Mammary epithelial cell (primary cell): Measurements from ENCODE around the gene RHOD.

ENCODE experiments used
- EZH2 ChIP-seq: IDR thresholded peaks from 2 replicates; pipeline ENCODE4 v1.6.1; 2012; ENCODE audit warnings: low read length, inconsistent platforms, borderline replicate concordance
- TF ChIP-seq, protein P1 (sequence below), 2 donors: IDR thresholded peaks in 1 of 2; conservative IDR thresholded peaks in 1 of 2; 2 replicates each; pipeline ENCODE4 v1.5.1; 2011 to 2012; ENCODE audit warnings: inconsistent platforms in 2 of 2, low read length in 2 of 2, mild to moderate bottlenecking in 2 of 2, control low read depth in 1 of 2, low read depth in 1 of 2; ENCODE audit not compliant: insufficient read depth in 1 of 2; ENCODE audit errors: extremely low read depth in 1 of 2

DNA sequence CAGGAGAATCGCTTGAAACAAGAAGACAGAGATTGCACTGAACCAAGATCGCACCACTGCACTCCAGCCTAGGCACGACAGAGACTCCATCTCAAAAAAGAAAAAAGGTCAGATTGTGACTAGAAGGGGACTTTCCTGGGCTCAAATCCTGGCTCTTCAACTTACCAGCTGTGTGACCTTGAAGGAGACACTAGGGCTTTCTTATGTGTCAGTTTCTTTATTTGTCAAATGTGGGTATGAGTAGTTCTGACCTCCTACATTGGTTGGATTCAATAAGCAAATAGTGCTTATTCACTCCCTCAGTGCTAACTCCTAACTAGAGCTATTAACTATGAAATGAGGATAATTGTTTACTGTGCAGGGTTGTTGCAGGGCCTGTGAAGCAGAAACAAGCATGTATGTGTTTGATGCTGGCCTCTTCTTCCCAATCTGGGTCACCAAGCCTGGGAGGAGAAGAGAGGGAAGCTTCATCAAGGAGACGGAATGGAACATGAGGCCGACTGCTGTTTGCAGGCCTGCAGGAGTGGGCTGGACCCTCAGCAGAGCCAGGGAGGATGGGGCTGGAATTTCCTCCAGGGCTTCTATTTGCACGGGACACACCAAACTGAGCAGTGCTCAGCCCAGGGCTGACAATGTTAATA is 22.5 kb downstream of the RHOD start:
- TF ChIP-seq, protein P1, sequence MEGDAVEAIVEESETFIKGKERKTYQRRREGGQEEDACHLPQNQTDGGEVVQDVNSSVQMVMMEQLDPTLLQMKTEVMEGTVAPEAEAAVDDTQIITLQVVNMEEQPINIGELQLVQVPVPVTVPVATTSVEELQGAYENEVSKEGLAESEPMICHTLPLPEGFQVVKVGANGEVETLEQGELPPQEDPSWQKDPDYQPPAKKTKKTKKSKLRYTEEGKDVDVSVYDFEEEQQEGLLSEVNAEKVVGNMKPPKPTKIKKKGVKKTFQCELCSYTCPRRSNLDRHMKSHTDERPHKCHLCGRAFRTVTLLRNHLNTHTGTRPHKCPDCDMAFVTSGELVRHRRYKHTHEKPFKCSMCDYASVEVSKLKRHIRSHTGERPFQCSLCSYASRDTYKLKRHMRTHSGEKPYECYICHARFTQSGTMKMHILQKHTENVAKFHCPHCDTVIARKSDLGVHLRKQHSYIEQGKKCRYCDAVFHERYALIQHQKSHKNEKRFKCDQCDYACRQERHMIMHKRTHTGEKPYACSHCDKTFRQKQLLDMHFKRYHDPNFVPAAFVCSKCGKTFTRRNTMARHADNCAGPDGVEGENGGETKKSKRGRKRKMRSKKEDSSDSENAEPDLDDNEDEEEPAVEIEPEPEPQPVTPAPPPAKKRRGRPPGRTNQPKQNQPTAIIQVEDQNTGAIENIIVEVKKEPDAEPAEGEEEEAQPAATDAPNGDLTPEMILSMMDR (conservative IDR thresholded peaks at IDR 0.05 in 1 of 2, IDR thresholded peaks at IDR 0.05 in 1 of 2; ENCODE audit: extremely low read depth in 1 of 2, insufficient read depth in 1 of 2, low read depth in 1 of 2, low read length in 2 of 2) = no peak
- TF ChIP-seq EZH2 = no peak
